ENCODE results near the gene LOXHD1.

LOXHD1 gene

DNA sequence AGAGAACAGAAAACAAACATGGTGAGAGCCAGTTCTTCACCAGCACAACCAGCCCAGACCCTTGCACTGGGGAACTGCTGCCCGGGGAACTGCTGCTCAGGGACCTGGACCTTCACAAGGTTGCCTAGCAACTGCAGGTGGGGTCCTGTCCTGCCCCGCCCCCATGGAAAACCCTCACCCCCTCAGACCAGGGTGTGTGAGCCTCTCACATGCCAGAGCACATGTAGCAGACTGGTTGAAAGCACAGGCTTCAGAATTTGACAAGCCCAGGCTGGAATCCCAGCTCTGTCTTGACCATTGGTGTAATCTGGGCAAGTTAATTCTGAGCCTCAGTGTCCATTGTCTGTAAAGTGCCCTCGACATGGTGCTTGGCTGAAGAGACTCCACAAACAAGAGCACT lies 118.6 kb downstream of the LOXHD1 start:
- no peaks in the 10 kb centered on the region for H4K20me1 ChIP-seq (ENCODE audit: insufficient read depth, low read length)
- no peak overlapping the region for H3K4me3 ChIP-seq (ENCODE audit: low read depth, low read length, poor library complexity, severe bottlenecking)
- no peak overlapping the region for H3K27ac ChIP-seq (ENCODE audit: low read depth, low read length, poor library complexity, severe bottlenecking)
- no peaks in the 10 kb centered on the region for H3F3A ChIP-seq (ENCODE audit: insufficient read depth, low read length)
- no peaks in the 10 kb centered on the region for H3K4me1 ChIP-seq (ENCODE audit: insufficient read depth, low read length, severe bottlenecking)
- H3K9me2 ChIP-seq (ENCODE audit: low read depth, low read length) = no peaks in the 10 kb centered on the region
- no peaks in the 10 kb centered on the region for H3K79me2 ChIP-seq (ENCODE audit: insufficient read depth, low read length)
- H3K9ac ChIP-seq (ENCODE audit: low read length) = no peak overlapping the region
- H3K9me3 ChIP-seq (ENCODE audit: low read length) = no peaks in the 10 kb centered on the region
- H3K36me3 ChIP-seq (ENCODE audit: insufficient read depth, low read length) = no peaks in the 10 kb centered on the region
- no peak overlapping the region for H2AFZ ChIP-seq (ENCODE audit: low read length)
- H3K27me3 ChIP-seq (ENCODE audit: insufficient read depth, low read length) = no peaks in the 10 kb centered on the region
- TF ChIP-seq, protein P1, sequence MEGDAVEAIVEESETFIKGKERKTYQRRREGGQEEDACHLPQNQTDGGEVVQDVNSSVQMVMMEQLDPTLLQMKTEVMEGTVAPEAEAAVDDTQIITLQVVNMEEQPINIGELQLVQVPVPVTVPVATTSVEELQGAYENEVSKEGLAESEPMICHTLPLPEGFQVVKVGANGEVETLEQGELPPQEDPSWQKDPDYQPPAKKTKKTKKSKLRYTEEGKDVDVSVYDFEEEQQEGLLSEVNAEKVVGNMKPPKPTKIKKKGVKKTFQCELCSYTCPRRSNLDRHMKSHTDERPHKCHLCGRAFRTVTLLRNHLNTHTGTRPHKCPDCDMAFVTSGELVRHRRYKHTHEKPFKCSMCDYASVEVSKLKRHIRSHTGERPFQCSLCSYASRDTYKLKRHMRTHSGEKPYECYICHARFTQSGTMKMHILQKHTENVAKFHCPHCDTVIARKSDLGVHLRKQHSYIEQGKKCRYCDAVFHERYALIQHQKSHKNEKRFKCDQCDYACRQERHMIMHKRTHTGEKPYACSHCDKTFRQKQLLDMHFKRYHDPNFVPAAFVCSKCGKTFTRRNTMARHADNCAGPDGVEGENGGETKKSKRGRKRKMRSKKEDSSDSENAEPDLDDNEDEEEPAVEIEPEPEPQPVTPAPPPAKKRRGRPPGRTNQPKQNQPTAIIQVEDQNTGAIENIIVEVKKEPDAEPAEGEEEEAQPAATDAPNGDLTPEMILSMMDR (IDR thresholded peaks at IDR 0.05; ENCODE audit: low read length) = no peak
- no peak for TF ChIP-seq EZH2 (IDR thresholded peaks at IDR 0.05; ENCODE audit: borderline replicate concordance, low read length)
- H3K4me2 ChIP-seq (ENCODE audit: low read length) = no peak overlapping the region

DNA sequence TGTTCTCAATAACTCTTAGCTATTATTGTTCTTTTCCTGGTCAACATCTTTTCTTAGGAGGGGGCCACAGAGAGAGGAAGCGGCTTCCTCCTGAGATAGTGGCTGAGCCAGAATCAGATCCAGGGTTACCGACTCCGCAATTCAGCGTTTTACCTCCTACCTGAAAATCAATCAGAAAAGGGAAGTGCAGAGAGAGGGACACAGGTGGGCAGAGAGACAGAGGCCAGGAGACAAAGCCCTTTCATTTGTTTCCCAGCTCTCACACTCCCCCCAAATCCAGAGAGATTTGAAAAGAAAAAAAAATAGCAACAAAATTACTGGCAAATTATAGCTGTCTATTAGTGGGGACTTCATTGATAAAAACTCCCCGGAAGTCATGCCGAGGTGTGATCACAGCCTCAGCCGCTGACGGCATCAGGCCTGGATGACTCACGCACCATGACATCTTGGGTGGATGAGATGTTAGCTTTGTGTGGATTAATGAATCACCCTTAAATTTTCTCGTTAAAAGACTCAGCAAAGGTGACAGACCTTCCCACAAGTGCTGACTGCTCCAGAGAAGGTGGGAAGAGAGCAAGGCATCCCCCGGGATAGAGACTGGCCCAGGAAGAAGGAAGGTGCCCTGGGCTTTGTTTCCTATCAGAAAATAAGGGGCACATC lies 120.7 kb downstream of the LOXHD1 start:
- Histone ChIP-seq H3K9me2 (ENCODE audit: low read depth, low read length) (no peaks in the 10 kb centered on the region), H3K27ac (ENCODE audit: low read depth, low read length, poor library complexity, severe bottlenecking) (no peak overlapping the region), H2AFZ (ENCODE audit: low read length) (no peak overlapping the region), H3K36me3 (ENCODE audit: insufficient read depth, low read length) (no peaks in the 10 kb centered on the region), H4K20me1 (ENCODE audit: insufficient read depth, low read length) (no peaks in the 10 kb centered on the region), H3K79me2 (ENCODE audit: insufficient read depth, low read length) (no peaks in the 10 kb centered on the region), H3F3A (ENCODE audit: insufficient read depth, low read length) (no peaks in the 10 kb centered on the region), H3K9ac (ENCODE audit: low read length) (no peak overlapping the region), H3K4me2 (ENCODE audit: low read length) (no peak overlapping the region), H3K9me3 (ENCODE audit: low read length) (no peaks in the 10 kb centered on the region), H3K4me3 (ENCODE audit: low read depth, low read length, poor library complexity, severe bottlenecking) (no peak overlapping the region), H3K4me1 (ENCODE audit: insufficient read depth, low read length, severe bottlenecking) (no peaks in the 10 kb centered on the region), H3K27me3 (ENCODE audit: insufficient read depth, low read length) (no peaks in the 10 kb centered on the region)
- TF ChIP-seq EZH2 (IDR thresholded peaks at IDR 0.05; ENCODE audit: borderline replicate concordance, low read length) = no peak

DNA sequence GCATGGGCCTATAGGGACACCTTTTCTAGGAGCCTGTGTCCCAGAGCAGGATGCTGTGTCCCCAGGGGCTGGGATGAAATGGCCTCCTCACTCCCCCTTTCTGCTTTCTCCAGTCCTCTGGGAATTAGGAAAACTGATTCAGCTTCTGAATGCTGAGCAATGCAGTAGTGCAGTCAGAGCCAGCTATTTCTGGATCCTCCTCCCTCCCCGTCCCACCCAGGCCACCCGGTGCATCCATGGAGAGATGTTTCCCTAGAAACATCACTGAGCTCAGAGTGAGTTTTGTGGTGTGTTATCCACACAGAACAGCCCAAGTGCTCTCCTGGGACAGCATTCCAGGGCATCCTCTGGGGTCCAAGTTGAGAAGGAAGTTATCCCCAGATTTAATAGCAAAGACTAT lies 125.5 kb downstream of the LOXHD1 start:
- H3K9me3 ChIP-seq (ENCODE audit: low read length) = no peaks in the 10 kb centered on the region
- TF ChIP-seq, protein P1 (IDR thresholded peaks at IDR 0.05; ENCODE audit: low read length) = no peak
- TF ChIP-seq EZH2 (IDR thresholded peaks at IDR 0.05; ENCODE audit: borderline replicate concordance, low read length) = no peak
- H2AFZ ChIP-seq (ENCODE audit: low read length) = no peak overlapping the region
- H4K20me1 ChIP-seq (ENCODE audit: insufficient read depth, low read length) = no peaks in the 10 kb centered on the region
- H3K79me2 ChIP-seq (ENCODE audit: insufficient read depth, low read length) = no peaks in the 10 kb centered on the region
- H3K9me2 ChIP-seq (ENCODE audit: low read depth, low read length) = no peaks in the 10 kb centered on the region
- 0 out of 2 replicates have a peak, but pooled peaks cover 4% of the 10 kb centered on the region for H3K27me3 ChIP-seq (ENCODE audit: insufficient read depth, low read length)
- H3F3A ChIP-seq (ENCODE audit: insufficient read depth, low read length) = no peaks in the 10 kb centered on the region
- H3K36me3 ChIP-seq (ENCODE audit: insufficient read depth, low read length) = no peaks in the 10 kb centered on the region
- no peak overlapping the region for H3K4me3 ChIP-seq (ENCODE audit: low read depth, low read length, poor library complexity, severe bottlenecking)
- H3K4me2 ChIP-seq (ENCODE audit: low read length) = no peak overlapping the region
- no peak overlapping the region for H3K27ac ChIP-seq (ENCODE audit: low read depth, low read length, poor library complexity, severe bottlenecking)
- H3K9ac ChIP-seq (ENCODE audit: low read length) = no peak overlapping the region
- no peaks in the 10 kb centered on the region for H3K4me1 ChIP-seq (ENCODE audit: insufficient read depth, low read length, severe bottlenecking)

- TF ChIP-seq, protein P1 (IDR thresholded peaks at IDR 0.05; ENCODE audit: low read length) = no peak
- TF ChIP-seq EZH2 (IDR thresholded peaks at IDR 0.05; ENCODE audit: borderline replicate concordance, low read length) = no peak
- no peak overlapping the region for H3K27ac ChIP-seq (ENCODE audit: low read depth, low read length, poor library complexity, severe bottlenecking)
- H3K9me2 ChIP-seq (ENCODE audit: low read depth, low read length) = no peaks in the 10 kb centered on the region
- no peaks in the 10 kb centered on the region for H3K4me1 ChIP-seq (ENCODE audit: insufficient read depth, low read length, severe bottlenecking)
- no peak overlapping the region for H2AFZ ChIP-seq (ENCODE audit: low read length)
- H3K36me3 ChIP-seq (ENCODE audit: insufficient read depth, low read length) = no peaks in the 10 kb centered on the region
- no peaks in the 10 kb centered on the region for H3K9me3 ChIP-seq (ENCODE audit: low read length)
- no peak overlapping the region for H3K9ac ChIP-seq (ENCODE audit: low read length)
- no peak overlapping the region for H3K4me3 ChIP-seq (ENCODE audit: low read depth, low read length, poor library complexity, severe bottlenecking)
- H3K4me2 ChIP-seq (ENCODE audit: low read length) = no peak overlapping the region
- 0 out of 2 replicates have a peak, but pooled peaks cover 4% of the 10 kb centered on the region for H3K27me3 ChIP-seq (ENCODE audit: insufficient read depth, low read length)
- H4K20me1 ChIP-seq (ENCODE audit: insufficient read depth, low read length) = no peaks in the 10 kb centered on the region
- no peaks in the 10 kb centered on the region for H3K79me2 ChIP-seq (ENCODE audit: insufficient read depth, low read length)
- H3F3A ChIP-seq (ENCODE audit: insufficient read depth, low read length) = no peaks in the 10 kb centered on the region
Observed at GRCh38 chr18:46528037-46528436, 129.0 kb downstream of the LOXHD1 start.
